SIG-M5 (cell line): ENCODE results near the gene TPTE.
"Not testable (repeated sequence)": the region's sequence is repeated elsewhere in the genome, so short reads cannot be mapped to it uniquely, and the experiment has no call there.

Source experiments
- DNase-seq: peaks from one replicate; lab custom pipeline; 2025; lab: John Stamatoyannopoulos, UW

Gene TPTE

GRCh38 chr21:10521091-10521598 is at the start of gene TPTE:
Gene TPTE, plus strand, starts transcription at chr21:10521583. Its CDS starts 17,141 bp downstream, at chr21:10538724.
- DNase-seq, result no peak

GRCh38 chr21:10471999-10472398 is 49.4 kb upstream of the TPTE start:
- not testable (repeated sequence) for DNase-seq

- not testable (repeated sequence) for DNase-seq
Measured at GRCh38 chr21:10477794-10478193, 43.6 kb upstream of the TPTE start.

- not testable (repeated sequence) for DNase-seq
Measured at GRCh38 chr21:10479875-10480274, 41.5 kb upstream of the TPTE start.

- not testable (repeated sequence) for DNase-seq
Measured at GRCh38 chr21:10484864-10485263, 36.5 kb upstream of the TPTE start.

GRCh38 chr21:10490453-10490852 is 30.9 kb upstream of the TPTE start:
- DNase-seq, result not testable (repeated sequence)

GRCh38 chr21:10511116-10511515 is 10.3 kb upstream of the TPTE start:
- DNase-seq, result no peak

- DNase-seq, result not testable (repeated sequence)
Measured at GRCh38 chr21:10516889-10517288, 4.5 kb upstream of the TPTE start.

- not testable (repeated sequence) for DNase-seq
Measured at GRCh38 chr21:10517904-10518303, 3.5 kb upstream of the TPTE start.

- DNase-seq, result not testable (repeated sequence)
Measured at GRCh38 chr21:10521835-10522500, 585 bp downstream of the TPTE start.

- no peak for DNase-seq
Measured at GRCh38 chr21:10539956-10540355, 18.6 kb downstream of the TPTE start.

- DNase-seq, result not testable (repeated sequence)
Measured at GRCh38 chr21:10544376-10544775, 23.0 kb downstream of the TPTE start.

GRCh38 chr21:10547868-10548267 is 26.5 kb downstream of the TPTE start:
- not testable (repeated sequence) for DNase-seq

GRCh38 chr21:10548331-10548954 is 27.1 kb downstream of the TPTE start:
- not testable (repeated sequence) for DNase-seq

- not testable (repeated sequence) for DNase-seq
Measured at GRCh38 chr21:10570803-10571202, 49.4 kb downstream of the TPTE start.

GRCh38 chr21:10574531-10575310 is 53.3 kb downstream of the TPTE start:
- not testable (repeated sequence) for DNase-seq

- no peak for DNase-seq
Measured at GRCh38 chr21:10575311-10575667, 53.9 kb downstream of the TPTE start.

- DNase-seq, result not testable (repeated sequence)
Measured at GRCh38 chr21:10578910-10579309, 57.5 kb downstream of the TPTE start.

GRCh38 chr21:10589115-10589514 is 67.7 kb downstream of the TPTE start:
- DNase-seq, result not testable (repeated sequence)

GRCh38 chr21:10607074-10607473 is 85.7 kb downstream of the TPTE start:
- not testable (repeated sequence) for DNase-seq

GRCh38 chr21:10614285-10614684 is 92.9 kb downstream of the TPTE start:
- not testable (repeated sequence) for DNase-seq

- DNase-seq, result not testable (repeated sequence)
Measured at GRCh38 chr21:10616061-10616460, 94.7 kb downstream of the TPTE start.

- DNase-seq, result no peak
Measured at GRCh38 chr21:10616535-10616934, 95.2 kb downstream of the TPTE start.
